Regular cardiac myocyte (primary cell): Measurements from ENCODE around the gene ZNF236. TPM values are rescaled to one million over a fixed set of nuclear protein-coding genes. Genes with fewer than 3 reads are reported as not detected.

Source experiments
- total RNA-seq: library from RNA; depleted of rRNA; stranded (reverse); fragments of >200 nt; gene quantifications from 2 replicates; pipeline ENCODE4 v1.2.3, GENCODE V29; 2014

The ZNF236 gene
- 8.7 and 9.4 TPM in 2 replicates for total RNA-seq

DNA sequence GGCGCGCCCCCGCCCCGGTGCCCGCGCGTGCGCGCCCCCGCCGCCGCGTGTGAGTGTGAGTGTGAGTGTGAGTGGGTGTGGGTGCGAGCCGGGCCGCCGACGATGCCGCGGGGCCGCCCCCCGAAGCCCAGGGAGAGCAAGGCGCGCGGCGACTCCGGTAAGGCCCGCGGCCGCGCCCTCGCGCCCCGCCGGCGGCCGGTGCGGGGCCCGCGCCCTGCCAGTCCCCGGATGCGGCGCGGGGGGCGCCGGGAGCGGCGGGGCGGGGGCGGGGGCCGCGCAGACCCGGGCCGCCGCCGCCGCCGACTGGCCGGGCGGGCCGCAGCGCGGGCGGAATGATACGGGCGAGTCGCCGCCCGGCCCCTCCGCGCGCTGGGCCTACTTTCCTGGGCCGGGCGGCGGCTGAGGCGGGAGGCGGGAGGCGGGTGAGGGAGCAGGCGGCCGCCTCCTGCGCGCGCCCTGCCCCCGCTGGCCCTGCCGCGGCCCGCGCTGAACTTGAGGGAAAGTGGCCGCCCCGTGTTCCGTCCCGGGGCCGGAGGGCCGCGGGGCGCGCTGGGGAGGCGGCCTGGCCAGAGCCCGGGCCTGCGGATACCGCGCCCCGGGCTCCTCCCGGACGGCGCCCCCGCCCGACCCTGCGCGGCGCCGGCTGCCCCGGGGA, at the start of gene ZNF236:
ZNF236 (plus strand) TSS at position 52 of the 655 bp plus-strand sequence; CDS start at position 103, 51 bp downstream.

